NCI-H2227 treated with DMSO at 0.1 percent for 48 hours (cell line): ENCODE measurements around the gene CDKN2C.
"Not testable (repeated sequence)": the region's sequence is repeated elsewhere in the genome, so short reads cannot be mapped to it uniquely, and the experiment has no call there.

Experiments used
- DNase-seq: peaks from one replicate; lab custom pipeline; 2025; lab: John Stamatoyannopoulos, UW

CDKN2C gene

DNA sequence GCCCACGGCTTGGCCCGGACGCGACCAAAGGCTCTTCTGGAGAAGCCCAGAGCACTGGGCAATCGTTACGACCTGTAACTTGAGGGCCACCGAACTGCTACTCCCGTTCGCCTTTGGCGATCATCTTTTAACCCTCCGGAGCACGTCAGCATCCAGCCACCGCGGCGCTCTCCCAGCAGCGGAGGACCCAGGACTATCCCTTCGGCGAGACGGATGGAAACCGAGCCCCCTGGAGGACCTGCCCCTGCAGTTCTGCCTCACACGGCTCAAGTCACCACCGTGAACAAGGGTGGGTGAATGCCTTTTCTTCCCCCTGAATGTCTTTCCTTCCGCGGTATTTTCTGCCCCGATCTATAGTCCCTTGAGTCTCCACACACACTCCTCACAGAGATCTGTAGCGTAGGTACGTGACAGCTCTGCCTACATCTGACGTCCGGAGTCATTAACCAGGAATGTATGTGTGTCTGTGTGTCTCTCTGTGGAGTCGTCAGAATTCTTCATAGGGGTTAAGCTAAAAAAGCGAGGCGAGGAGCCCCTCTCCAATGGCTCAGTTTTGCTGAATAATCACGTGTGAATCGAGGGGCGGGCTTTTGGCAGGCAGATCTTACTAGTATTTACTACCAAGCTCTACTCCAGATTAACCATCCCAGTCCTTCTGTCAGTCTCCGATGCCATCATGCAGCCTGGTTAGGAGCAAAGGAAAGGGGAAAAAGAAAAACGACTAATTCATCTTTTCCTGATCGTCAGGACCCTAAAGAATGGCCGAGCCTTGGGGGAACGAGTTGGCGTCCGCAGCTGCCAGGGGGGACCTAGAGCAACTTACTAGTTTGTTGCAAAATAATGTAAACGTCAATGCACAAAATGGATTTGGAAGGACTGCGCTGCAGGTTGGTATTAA lies at the start of gene CDKN2C:
CDKN2C (plus strand) TSS at position 635 of the 898 bp plus-strand sequence; CDS start at position 759, 124 bp downstream.
- peak; percentile 87 for DNase-seq

DNA sequence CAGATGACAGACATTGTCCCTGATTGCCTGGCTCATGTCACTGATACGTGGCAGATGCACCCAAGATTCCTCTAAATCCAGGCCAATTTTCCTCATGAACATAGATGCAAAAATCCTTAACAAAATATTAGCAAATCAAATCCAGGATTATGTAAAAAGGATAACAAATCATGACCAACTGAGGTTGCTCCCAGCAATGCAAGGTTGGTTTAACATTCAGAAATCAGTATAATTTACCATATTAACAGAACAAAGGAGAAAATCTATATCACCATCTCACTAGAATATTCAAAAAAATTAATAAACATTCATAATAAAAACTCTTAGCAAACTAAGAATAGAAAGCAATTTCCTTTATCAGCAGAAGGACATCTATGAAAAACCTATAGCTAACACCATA lies 49.6 kb upstream of the CDKN2C start:
- no peak for DNase-seq

- no peak for DNase-seq
Observed at GRCh38 chr1:50921029-50921428, 49.0 kb upstream of the CDKN2C start.

- no peak for DNase-seq
Observed at GRCh38 chr1:50923564-50923963, 46.5 kb upstream of the CDKN2C start.

DNA sequence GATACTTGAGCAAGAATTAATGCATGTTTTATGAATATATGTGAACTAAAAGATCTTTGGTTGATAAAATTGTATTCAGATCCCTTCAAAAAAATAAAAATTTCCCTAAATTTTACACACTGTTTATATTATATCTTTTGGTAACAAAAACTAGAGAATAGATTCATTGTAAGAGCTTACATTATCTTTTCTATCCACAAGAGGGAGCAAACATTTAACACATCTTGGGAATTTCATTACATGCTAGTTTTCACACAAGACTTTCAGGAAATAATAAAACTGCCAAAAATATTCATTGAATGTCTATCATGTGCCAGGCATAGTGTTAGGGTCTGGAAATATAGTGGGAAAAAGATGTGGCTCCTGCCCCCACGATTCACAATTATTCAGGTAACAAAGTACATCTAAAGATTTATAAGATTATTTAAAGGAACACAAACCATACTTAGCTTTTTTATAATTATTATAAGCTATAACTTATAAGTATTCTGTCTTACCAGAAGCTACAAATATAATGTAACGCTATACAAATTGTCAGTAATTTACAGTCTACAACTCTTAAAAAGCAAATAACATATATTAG lies 40.6 kb upstream of the CDKN2C start:
- no peak for DNase-seq

DNA sequence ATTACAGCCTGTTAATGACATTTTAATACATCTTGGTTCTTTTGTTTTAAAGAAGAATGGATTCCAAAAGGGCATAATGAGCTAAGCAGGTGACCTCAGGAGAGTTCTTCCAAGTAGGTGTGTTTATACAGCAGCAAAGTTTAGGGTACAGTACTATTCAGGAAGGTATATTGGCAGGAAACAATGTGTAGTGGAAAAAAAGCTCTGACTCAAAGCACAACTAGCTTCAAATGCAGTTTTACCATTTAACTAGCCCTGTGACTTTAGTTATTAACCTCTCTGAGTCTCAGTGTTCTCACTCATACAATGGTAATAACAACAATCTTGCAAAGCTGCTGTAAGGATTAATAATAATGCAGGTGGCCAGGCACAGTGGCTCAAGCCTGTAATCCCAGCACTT lies 39.9 kb upstream of the CDKN2C start:
- DNase-seq, result no peak

DNA sequence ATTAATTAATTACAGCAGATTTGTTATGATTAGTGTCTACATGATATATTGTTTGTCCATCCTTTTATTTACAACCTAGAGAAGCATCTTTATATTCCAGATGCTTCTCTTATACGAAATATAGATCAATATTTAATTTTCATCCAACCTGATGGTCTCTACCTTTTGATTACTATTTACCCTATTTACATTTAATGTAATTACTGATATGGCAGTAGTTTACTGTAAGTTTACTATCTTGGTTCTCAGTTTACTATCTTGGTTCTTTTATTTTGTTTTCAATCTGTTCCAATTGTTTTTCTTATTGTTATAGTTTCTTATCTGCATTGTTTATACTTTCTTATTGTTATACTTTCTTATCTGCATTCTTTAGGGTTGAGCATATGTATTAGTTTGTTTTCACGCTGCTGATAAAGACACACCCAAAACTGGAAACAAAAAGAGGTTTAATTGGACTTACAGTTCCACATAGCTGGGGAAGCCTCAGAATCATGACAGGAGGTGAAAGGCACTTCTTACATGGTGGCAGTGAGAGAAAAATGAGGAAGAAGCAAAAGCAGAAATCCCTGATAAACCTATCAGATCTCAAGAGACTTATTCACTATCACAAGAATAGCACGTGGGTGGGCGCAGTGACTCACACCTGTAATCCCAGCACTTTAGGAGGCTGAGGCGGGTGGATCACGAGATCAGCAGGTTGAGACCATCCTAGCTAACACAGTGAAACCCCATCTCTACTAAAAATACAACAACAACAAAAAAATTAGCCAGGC lies 38.9 kb upstream of the CDKN2C start:
- DNase-seq, result no peak

DNA sequence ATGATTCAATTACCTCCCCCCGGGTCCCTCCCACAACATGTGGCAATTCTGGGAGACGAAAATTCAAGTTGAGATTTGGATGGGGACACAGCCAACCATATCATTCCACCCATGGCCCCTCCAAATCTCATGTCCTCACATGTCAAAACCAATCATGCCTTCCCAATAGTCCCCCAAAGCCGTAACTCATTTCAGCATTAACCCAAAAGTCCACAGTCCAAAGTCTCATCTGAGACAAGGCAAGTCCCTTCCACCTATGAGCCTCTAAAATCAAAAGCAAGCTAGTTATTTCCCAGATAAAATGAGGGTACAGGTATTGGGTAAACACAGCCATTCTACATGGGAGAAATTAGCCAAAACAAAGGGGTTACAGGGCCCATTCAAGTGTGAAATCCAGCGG lies 38.0 kb upstream of the CDKN2C start:
- DNase-seq, result not testable (repeated sequence)

- not testable (repeated sequence) for DNase-seq
Observed at GRCh38 chr1:50933770-50934169, 36.3 kb upstream of the CDKN2C start.

DNA sequence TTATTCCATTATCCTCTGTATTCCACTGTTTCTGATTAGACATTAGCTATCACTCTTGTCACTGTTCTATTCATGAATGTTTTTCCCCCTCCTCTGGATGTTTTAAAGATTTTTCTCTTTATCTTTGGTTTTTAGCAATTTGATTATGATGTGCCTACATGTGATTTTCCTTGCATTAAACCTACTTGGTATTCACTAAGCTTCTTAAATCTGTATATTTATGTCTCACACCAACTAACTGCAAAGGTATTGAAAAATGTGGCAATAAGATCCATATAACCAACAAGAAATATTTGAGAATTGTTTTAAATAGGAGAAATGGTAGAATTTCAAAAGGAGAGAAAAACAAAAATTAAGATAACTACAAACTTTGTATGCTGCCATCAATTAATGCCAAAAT lies 35.2 kb upstream of the CDKN2C start:
- no peak for DNase-seq

GRCh38 chr1:50935276-50935675 lies 34.8 kb upstream of the CDKN2C start:
- not testable (repeated sequence) for DNase-seq

GRCh38 chr1:50936321-50936720 lies 33.7 kb upstream of the CDKN2C start:
- no peak for DNase-seq

DNA sequence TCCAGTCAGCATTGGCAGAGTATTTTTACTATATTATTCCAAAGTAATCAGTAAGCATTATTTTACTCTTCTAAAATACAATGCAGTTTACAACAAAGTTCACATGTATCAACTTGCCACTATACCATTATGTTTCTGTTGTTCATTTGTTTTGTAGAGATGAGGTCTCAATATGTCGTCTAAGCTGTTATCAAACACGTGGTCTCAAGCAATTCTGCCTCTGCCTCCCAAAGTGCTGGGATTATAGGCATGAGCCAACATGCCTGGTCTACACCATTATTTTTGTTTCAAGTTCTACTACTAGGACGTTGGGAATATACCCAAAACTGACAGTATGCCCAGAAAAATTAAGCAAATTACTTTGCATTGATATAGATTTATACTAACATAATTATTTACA lies 29.8 kb upstream of the CDKN2C start:
- DNase-seq, result no peak

- DNase-seq, result no peak
Observed at GRCh38 chr1:50942334-50942733, 27.7 kb upstream of the CDKN2C start.

- no peak for DNase-seq
Observed at GRCh38 chr1:50949286-50949982, 20.6 kb upstream of the CDKN2C start.

- no peak for DNase-seq
Observed at GRCh38 chr1:50950396-50950795, 19.6 kb upstream of the CDKN2C start.

DNA sequence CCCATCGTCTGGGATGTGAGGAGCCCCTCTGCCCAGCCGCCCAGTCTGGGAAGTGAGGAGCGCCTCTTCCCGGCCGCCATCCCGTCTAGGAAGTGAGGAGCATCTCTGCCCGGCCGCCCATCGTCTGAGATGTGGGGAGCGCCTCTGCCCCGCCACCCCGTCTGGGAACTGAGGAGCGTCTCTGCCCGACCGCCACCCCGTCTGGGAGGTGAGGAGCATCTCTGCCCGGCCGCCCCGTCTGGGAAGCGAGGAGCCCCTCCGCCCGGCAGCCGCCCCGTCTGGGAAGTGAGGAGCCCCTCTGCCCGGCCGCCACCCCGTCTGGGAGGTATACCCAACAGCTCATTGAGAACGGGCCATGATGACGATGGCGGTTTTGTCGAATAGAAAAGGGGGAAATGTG lies 17.5 kb upstream of the CDKN2C start:
- DNase-seq, result not testable (repeated sequence)

GRCh38 chr1:50955116-50955515 lies 14.9 kb upstream of the CDKN2C start:
- DNase-seq, result no peak

- DNase-seq, result peak; percentile 39
Observed at GRCh38 chr1:50959303-50959912, 10.6 kb upstream of the CDKN2C start.

GRCh38 chr1:50959913-50960844 lies 9.9 kb upstream of the CDKN2C start, which contains the start of gene FAF1:
Gene FAF1, minus strand, starts transcription at chr1:50960267. Its CDS starts 456 bp downstream, at chr1:50959811.
- DNase-seq, result peak; percentile 96
